NCI-H2029 (cell line): ENCODE results near the gene BEX3.
"Not testable (repeated sequence)": the region's sequence is repeated elsewhere in the genome, so short reads cannot be mapped to it uniquely, and the experiment has no call there.

Experiments
- DNase-seq: peaks from one replicate; lab custom pipeline; 2025; lab: John Stamatoyannopoulos, UW

Gene BEX3

DNA sequence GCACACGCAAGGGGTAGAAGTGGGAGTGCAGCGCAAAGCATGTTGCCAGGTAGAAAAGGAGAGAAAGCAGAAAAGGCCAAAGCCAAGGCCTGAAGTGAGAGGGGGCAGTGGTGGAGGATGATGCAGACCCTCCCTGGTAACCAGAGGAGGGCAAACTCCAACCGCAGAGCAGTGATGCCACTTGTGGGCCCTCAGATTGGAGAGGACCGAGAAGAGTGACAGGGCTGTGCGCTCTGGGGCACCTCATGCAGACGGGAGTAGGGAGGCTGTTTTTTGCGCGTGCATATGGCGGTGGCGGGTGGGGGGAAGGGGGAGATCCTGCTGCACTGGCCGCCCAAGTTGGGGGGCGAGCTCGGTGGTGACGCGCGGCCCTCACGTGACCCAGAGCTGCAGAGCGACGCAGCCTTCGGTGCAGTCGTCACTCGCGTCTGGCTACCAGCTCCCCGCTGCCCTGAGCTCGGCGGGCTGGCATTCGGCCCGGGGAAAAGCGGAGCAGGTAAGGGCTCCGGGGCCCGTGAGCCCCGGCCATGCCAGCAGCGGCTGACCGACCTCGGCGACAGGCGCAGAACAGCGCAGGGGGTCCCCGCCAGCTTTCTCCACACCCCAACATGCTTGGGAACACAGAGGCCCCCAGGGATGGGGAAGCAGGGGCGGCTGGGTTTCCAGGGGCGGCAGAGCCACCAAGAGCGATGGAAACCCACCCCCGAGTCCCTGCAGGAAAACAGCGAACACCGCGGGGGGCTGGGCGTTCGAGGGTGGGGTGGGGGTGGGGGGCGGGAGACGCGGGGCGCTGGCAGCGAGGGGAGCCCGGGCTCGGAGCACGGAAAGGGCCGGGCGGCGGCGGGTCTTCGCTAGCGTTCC is at the start of gene BEX3:
TSS of gene BEX3 (plus strand) at position 421 of the 861 bp plus-strand sequence. CDS start 984 bp downstream, outside the sequence.
- peak; percentile 32 for DNase-seq

- DNase-seq, result no peak
Observed at GRCh38 chrX:103329991-103330390, 46.3 kb upstream of the BEX3 start, which contains the start of gene TCEAL7. TCEAL7 (plus strand) TSS chrX:103330239; CDS start chrX:103331404, 1,165 bp downstream.

GRCh38 chrX:103330681-103331288 is 45.6 kb upstream of the BEX3 start:
- DNase-seq, result no peak

DNA sequence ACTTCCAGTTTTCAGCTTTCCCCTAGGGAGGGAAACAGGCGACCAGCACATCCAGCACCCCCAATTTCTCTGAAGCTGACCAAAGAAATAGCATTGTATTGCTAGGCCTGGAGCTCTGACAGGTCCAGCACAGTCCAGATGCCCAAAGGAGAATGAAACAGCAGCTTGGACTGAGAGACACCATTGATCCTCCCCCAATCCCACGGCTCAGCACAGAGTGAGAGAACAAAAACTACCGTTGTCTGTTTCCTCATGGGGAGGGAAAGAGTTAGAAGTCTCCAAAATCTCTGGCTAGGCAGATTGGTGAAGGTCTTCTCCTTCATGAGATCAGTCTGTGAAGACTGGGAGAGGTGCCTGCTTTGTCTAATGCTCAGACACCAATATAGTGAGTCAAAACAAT is 37.7 kb upstream of the BEX3 start:
- DNase-seq, result no peak

DNA sequence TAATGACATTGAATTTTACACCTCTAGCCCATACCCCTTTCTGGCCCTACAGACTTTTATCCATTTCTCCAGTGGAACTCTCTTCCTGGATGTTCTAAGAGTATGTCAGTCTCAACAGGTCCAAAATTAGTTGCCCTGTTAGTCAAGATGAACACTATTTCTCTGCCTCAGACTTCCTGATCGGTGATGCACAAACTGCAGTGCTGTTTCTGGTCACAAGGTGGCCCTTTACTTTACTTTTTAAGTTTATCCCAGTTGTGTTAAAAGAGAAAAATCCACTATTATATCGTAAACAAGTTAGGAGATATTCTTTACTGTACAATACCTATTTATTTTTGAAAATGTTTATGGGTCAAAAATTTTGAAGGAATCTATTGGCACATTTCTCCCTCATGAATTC is 33.2 kb upstream of the BEX3 start:
- DNase-seq, result no peak

DNA sequence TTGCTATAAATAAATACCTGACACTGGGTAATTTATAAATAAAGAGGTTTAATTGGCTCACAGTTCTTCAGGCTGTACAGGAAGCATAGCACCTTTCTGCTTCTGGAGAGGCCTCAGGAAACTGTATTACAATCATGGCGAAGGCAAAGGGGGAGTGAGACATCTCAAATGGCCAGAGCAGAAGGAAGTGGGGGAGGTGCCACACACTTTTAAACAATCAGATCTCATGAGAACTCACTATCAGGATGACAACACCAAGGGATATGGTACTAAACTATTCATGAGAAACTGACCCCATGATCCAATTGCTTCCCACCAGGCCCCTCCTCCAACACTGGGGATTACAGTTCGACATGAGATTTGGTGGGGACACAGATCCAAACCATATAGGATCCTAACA is 31.7 kb upstream of the BEX3 start:
- DNase-seq, result no peak

DNA sequence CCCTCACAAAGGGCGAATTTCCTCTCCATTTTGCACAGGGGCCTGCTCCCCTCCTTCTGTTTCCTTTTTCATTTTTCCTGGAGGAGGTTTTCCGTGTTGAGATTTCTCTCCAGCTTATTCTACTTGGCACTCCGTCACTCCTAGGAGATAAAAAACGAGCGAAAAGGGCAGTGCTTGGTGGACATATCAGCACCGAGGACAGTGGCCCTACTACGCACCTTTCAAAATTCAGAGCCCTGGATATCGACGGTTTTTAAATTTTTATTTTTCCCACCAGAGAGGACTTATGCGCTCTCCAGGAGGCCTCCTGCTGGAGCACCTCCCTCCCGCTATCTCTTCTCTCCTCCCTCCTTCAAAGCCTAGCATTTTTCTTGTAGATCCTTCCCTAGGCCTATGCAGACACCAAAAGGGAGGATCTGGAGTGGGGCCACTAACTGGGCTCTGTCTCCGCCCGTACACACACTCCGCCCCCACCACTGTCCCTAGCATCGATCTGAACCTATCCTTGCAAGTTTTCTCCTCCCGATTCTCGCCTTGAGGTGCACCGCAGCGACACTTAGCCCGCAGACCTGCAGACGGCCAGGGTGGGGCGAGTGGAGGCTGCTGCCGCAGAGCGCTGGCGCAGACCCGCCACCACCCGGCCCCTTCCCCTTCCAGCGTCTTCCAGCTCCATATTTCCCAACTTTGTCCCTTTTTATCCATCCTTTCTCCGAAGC is 28.5 kb upstream of the BEX3 start:
- no peak for DNase-seq

- peak; percentile 53 for DNase-seq
Observed at GRCh38 chrX:103356130-103356798, 20.1 kb upstream of the BEX3 start, which contains the start of gene TCEAL9. TCEAL9 (plus strand) TSS chrX:103356506; CDS start chrX:103357685, 1,179 bp downstream.

- DNase-seq, result no peak
Observed at GRCh38 chrX:103356858-103357257, 19.5 kb upstream of the BEX3 start.

DNA sequence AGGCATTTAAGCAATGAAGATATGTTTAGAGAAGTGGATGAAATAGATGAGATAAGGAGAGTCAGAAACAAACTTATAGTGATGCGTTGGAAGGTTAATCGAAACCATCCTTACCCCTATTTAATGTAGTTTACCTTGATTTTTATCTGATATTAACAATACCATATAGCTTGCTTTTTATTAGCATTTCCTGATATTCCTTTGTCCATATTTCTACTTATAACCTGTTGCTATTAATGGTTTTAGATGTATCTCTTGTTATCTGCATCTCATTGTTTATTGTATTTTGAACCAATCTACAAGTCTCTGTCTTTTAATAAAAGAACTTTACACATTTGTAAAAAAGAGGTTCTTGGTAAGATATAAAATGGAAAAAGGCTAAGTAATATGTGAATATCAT is 18.5 kb upstream of the BEX3 start:
- DNase-seq, result no peak

GRCh38 chrX:103359605-103360004 is 16.7 kb upstream of the BEX3 start:
- not testable (repeated sequence) for DNase-seq

DNA sequence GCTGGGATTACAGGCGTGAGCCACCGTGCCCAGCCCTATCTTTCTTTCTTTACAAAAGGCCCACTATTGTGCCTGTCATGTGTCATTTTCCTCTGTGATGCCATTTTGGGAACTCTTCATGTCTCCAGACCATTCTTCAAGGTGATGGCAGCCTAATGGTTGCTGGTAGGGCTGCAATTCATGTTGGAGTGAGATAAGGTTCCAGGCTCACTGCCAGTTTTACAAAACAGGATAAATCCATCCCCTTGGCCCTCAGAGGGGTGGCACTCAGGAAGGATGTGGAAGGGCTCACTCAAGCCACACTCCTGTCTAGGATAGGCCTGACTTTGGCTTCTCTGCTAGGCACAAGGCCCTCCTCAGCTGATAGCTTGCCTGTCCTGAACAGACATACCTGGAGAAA is 16.2 kb upstream of the BEX3 start:
- DNase-seq, result no peak

DNA sequence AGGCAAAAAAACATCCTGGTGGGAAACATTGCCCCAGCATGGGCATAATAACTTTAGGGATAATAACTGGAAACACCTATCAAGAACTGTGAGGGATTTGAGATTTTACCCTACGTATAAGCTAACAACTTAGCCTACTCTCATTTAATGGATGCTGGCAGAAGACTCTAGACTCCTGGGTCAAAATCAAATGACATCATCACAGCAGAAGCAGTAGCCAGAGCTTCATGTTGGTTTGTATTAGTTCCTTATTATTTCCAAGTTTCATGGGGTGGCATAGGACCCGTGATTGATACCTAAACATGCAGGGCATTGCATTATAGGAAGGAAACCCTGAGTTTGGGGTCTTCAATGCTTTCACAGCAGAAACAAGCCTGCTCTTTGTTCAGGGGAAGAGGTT is 15.4 kb upstream of the BEX3 start:
- DNase-seq, result no peak

GRCh38 chrX:103361798-103362197 is 14.5 kb upstream of the BEX3 start:
- no peak for DNase-seq

GRCh38 chrX:103362474-103362873 is 13.9 kb upstream of the BEX3 start:
- no peak for DNase-seq

- DNase-seq, result no peak
Observed at GRCh38 chrX:103363046-103363445, 13.3 kb upstream of the BEX3 start.

DNA sequence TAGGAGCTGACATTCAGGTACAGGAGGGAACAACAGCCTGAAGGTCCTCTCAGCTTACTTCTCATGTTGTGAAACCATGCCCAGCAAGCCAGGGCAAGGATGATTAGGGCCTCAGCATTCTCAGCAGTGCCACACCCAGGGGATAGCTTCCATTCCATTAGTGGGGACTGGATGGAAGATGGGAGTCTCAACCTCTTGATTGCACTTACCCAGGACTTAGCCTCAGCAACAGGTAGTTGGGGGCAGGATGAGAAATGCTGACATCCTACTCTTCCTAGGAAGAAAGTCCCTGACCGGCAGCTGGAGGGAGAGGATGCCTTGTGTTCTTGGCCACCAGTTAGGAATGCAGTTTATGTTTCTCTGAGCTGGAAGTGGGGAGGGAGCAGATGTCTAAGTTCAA is 8.8 kb upstream of the BEX3 start:
- no peak for DNase-seq

DNA sequence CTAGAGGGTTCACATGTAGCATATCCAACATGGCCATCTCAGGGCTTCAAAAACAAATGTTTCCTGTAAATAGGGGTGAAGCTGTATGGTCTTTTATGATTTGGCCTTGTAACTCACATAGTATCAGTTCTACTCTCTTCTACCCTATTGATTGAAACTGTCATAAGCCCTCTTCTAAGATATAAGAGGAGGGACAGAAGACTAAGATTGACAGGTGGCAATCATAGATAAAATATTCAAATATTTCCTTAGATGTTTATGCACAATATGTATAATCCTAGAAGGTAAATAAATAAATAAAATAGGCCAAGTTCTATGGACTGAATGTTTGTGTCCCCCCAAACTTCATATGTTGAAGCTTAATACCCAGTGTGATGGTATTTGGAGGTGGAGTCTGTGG is 6.9 kb upstream of the BEX3 start:
- no peak for DNase-seq

DNA sequence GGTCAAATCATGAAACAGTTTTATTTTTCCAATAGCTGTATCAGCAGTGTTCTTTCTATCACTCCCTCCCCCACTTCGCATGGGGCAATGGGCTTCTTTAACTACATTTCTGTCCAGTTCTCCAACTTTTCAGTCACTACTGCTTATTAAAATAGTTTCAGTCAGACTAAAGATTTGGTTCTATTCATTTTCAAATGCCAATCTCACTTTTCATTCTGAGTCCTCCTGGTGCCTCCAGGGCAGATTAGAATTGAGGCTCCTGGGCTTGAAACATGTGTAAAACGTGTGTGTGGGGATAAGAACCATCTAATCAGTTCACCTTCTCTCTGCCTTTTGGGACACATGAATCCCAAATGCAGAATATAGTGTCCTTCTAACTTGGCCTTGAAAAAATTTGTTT is 3.5 kb upstream of the BEX3 start:
- no peak for DNase-seq

DNA sequence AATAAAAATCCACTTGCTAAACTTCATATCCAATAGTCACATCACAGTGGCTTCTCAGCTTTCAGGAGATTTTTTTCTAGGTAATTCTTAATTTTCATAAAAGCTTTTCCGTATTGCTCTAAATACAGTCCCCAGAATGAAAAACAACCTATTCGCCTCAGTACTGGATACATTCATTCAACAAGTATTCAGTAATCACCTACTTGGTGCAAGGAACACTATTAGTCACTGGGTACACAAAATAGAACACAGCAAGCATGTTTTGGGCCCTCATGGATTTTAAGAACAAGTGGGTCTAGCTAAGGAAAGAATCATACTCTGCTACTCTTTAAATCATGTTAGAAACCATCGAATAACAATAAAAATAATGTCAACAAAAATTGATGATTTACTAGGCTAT is 2.8 kb upstream of the BEX3 start:
- no peak for DNase-seq

GRCh38 chrX:103376979-103377324 is 614 bp downstream of the BEX3 start:
- DNase-seq, result peak; percentile 25

- DNase-seq, result no peak
Observed at GRCh38 chrX:103378990-103379389, 2.7 kb downstream of the BEX3 start.
